Left forelimb (tissue), 1 donor: ENCODE measurements around the gene PCP4L1.
A peak's percentile ranks its signal among the peaks of the same experiment; 100 is the strongest.
"Not testable (repeated sequence)": the region's sequence is repeated elsewhere in the genome, so short reads cannot be mapped to it uniquely, and the experiment has no call there.

Experiments used
- DNase-seq: peaks from one replicate; pipeline ENCODE4 v3.0.0-alpha.2; 2018; ENCODE audit warnings: low spot score

Gene PCP4L1

DNA sequence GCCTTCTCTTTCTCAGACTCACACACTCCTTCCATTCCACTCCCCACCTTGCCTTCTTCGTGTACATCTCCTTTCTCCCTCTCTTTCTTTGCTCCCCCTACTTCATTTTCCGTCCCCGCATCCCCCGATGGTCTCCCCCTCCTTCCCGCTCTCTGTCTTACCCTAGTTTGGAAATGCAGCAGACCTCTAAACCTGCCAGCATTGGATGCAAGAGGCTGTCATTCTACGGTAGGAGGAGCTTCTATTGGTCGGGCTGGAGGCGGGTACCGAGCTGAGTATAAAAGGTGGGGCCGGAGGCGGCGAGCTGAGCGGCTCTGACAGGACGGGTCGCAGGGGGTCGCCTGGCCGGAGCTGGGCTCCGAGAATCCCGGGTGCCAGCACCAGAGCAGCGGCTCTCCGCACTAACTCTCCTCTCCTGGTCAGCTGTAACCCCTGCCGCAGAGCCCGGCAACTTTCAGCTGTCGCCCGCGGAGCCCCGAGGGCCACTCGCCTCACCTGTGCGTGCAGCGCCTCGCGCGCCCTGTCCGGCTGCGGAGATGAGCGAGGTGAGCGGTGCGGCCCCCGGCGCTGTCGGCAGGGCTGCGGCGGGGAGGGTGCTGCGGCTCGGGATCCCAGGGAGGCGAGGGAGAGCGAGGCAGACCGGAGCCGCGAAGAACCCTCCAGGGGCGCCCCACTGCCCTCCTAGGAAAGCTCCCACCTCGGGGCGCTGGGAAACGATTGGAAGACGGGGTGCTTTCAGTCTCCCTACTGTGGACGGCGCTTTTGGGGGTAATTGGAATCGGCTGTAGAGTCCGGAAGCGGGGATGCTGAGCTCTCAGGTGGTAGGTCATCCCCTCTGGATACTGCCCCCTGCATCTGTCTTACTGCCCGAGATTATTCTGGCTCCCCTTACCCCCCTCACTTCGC is at the start of gene PCP4L1:
PCP4L1 (plus strand) TSS at position 307 of the 906 bp plus-strand sequence; CDS start at position 537, 230 bp downstream.
- no peak for DNase-seq

DNA sequence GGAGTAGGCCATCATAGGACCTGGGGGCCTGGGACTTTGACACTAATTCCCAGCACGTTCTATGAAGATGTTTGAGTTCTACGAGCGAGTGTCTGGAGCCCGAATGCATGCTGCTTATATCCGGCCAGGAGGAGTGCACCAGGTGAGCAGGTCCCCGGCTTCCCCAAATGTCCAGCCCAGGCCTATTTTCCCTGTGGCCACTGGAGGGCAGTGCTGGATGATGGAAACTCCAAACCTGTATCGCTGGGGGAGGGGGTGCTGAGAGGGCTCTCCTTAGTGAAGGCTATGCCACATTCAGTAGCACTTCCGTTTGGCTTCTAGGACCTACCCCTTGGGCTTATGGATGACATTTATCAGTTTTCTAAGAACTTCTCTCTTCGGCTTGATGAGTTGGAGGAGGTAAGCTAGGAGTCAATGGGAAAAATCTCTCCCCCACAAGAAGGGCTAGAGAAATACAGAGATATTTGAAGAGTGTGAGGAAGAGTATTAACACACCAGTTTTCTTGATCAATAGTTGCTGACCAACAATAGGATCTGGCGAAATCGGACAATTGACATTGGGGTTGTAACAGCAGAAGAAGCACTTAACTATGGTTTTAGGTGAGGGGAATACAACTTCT is 48.6 kb upstream of the PCP4L1 start:
- no peak for DNase-seq

DNA sequence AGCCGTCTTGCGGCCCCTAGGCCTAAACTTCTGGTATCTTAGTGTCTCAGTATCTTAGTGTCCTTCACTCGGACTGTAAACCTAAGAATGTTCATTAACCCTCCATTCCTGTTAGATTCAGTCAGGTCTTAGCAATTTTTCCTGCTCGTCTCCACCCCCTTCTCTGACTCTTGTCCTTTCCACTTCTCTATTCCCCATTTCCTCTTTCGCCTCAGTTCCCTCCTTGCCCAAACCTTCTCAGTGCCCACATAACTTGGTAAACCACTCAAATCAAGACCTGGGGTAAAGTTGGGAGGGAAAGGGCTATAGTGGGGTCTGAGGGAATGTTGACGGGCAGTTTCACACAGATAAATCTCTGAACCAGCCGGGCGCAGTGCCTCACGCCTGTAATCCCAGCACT is 44.2 kb upstream of the PCP4L1 start:
- no peak for DNase-seq

- DNase-seq: no peak
Observed at GRCh38 chr1:161215076-161215475, 43.5 kb upstream of the PCP4L1 start, which contains the start of gene FCER1G. TSS of gene FCER1G (plus strand) at chr1:161215295. CDS start at chr1:161215322, 27 bp downstream.

DNA sequence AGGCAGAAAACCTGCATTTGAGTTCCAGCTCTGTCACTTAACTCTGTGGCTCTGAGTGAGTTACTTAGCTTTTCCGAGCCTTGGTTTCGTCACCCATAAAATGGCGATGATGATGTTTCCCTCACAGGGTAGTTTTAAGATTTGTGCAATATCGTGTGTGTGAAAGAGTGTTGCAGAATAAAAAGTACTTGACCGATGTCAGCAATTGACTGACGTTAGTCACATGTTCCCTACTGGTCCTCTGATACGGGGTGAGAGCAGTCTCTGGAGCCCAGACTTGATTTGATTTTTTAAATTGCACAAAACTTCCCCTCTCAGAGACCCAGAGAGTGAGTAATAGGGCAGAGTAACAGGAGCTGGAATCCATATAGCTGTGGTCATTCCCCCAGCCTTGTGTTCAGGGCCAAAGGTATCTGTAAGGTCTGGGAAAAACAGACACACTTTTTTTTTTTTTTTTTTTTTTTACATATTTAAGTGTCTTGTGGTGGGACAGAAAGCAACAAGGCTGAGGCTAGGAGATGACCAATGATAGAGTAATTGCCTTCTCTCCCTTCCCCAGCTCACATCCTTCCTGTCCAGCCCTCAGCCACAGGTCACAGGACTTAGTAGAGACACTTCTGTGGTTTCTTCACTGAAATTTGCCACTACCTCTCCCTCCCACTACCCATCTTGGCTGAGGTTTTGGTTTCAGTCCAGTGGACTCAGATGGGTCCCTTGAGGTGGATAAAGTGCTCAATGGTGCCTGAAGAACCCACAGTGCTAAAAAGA is 41.4 kb upstream of the PCP4L1 start:
- no peak for DNase-seq

DNA sequence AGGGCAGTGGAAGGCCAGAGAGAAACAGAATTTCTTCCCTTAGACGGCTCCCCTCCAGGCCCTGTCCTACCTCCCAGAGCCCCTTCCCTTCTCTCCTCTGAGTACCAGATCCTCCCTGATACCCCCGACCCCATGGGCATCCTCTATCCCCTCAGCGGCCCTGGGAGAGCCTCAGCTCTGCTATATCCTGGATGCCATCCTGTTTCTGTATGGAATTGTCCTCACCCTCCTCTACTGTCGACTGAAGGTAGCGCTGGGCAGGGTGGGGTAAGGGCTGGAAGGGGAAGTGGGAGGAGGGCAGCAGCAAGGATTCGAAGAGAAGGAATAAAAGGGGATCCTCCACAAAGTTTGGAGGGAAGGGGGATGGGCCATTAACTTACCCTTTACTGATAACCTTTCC is 40.7 kb upstream of the PCP4L1 start:
- no peak for DNase-seq

- DNase-seq: no peak
Observed at GRCh38 chr1:161218301-161219077, 40.1 kb upstream of the PCP4L1 start.

GRCh38 chr1:161219078-161219892 is 39.3 kb upstream of the PCP4L1 start:
- no peak for DNase-seq

GRCh38 chr1:161220002-161220401 is 38.5 kb upstream of the PCP4L1 start:
- no peak for DNase-seq

DNA sequence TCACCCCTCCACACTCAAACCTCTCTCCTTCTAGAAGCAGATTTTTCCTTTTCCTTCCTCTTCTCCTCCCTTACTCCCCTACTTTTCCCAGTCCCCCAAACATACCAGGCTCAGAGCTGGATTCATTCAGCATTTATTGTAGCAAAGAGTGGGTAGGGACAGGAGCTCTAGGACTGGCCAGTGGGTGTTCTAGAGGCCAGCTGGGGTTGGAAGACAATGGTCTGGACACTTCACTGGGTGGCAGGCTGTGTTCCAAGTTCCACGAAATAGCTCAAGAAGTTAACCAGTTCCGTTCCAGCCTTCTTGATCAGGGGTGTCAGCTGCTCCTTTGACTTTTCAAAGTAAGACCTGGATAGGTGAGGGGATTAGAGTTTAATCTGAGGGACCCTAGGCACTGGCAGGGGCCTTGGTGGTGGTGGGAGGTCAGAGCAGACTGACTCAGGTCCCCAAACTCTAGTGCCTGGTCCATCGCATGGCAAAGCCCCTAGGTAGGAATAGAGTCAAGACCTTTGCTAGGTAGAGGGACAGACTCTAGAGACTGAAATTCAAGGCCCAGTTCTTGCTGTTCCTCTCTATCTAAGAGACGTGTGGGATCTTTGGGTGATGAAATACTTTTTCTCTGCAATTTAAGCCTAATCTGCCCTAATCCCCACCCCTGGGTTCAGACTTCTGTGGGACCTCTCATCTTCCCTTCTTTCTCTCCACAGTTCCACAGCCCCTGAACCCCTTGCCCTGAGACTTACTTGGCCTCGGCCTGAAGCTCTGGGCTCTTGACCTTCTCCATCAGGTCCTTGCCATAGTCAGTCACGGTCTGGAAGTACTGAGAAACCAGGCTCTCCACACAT is 36.1 kb upstream of the PCP4L1 start:
- DNase-seq: no peak

DNA sequence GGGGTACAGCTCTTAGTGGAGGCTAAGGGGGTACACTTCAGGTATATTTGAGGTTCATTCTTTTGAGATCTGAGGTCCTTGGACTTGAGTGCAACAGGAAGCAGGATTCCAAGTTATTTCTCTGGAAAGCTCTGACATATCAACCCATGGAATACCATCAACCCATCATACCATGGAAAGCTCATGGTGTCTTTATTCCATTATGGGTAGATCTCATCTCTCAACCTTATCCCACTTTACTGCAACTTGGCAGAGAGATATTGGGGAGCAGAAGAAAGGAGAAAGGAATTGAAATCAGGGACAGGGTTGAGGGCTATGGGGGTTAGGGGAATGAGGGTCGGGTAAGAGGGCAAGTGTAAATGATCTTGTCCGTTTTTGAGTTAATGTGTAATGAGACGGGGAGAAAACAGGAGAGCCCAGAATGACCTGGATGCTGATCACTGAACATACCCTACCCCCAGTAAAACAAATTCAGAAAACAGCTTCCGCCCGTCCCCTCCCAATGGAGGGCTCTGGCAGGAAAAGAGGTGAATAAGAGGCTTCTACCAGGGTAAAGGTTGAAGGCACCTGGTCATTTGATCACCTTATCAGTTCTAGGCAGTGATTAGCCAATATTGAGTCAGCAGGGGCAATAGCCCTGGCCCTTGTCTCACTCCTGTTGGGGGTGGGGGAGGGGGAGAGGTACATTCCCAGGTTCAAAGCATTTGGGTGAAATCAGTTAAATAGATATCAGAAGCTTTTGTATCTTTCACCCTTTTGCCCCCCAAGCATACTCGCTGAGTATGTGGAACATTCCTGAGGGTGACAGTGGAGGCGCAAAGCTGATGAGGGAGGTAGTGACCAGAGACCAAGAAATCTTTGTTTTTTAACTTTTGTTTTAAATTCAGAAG is 34.5 kb upstream of the PCP4L1 start:
- no peak for DNase-seq

DNA sequence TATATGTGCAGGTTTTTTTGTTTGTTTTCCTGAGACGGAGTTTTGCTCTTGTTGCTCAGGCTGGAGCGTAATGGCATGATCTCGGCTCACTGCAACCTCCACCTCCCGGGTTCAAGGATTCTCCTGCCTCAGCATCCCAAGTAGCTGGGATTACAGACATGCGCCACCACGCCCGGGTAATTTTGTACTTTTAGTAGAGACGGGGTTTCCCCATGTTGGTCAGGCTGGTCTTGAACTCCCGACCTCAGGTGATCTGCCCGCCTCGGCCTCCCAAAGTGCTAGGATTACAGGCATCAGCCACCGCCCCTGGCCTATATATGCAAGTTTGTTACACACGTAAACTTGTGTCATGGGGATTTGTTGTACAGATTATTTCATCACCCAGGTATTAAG is 33.9 kb upstream of the PCP4L1 start:
- DNase-seq: not testable (repeated sequence)

GRCh38 chr1:161225178-161225533 is 33.4 kb upstream of the PCP4L1 start:
- DNase-seq: no peak

DNA sequence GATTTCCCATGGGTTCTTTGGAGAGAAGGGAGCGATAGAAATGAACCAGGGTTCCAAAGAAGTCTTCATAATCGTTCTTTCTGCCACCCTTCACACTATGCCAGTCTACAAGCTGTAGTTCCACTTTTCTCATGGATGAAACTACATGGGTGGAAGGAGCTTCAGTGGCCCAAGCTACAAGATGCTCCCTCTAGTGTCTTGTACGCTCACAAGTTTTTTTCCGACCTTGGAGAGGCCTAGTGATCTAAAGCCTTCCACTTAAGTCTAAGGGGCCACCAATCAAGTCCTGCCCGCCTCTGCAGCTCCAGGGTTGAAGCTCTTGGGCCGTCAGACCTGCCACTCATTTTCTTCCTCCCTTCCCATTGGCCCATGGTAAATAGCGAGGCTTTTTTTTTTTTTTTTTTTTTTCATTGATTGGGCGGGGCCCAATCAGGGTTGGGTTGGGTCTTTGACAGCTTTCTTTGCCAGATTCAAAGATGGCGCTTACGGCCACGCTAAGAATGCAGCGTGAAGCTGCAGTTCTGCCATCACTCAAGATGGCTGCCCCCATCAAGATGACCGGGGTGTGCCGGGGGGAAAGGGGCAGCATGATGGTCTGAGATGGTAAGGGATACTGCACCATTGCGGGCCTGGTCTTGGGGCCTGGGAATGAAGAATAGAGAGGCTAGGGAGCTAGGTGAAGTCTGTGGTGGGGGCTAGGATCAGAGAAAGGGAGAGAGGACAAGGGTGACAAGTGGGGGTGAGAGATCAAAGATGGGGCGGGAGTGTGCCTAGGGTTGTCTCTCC is 32.8 kb upstream of the PCP4L1 start, which contains the start of gene TOMM40L:
TOMM40L (plus strand) TSS at position 527 of the 786 bp plus-strand sequence. CDS start 430 bp downstream, outside the sequence.
- peak; percentile 87 for DNase-seq

DNA sequence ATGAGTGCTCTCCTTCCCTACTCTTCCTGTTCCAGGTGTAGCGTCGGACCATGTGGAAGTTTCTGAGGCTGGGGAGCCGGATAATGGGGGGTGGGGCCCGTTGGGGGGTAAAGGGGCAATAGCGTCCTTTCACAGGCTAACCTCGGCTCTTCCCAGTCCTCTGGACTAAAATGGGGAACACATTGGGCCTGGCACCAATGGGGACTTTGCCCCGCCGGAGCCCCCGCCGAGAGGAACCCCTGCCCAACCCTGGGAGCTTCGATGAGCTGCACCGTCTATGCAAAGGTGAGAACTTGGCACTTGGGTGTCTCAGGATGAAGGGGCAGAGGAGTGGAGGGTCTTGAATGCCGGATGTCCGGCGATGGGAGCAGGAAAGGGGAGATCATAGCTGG is 32.2 kb upstream of the PCP4L1 start:
- DNase-seq: no peak

DNA sequence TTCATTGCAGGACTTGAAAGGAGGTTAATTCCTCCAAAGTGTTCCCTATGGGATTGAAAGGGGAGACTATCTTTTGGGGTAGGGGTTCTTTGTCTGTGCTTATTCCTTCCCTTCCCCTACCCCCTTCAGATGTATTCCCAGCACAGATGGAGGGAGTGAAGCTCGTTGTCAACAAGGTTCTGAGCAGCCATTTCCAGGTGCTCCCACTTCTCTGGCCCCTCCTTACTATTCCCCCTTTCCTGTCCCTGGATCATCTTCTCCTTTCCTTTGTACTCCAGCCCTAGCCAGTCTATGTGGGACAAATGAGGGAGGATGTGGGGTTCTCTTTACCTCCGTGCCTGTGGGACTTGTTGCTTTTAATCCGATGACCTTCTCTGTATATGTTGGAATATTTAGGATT is 31.8 kb upstream of the PCP4L1 start:
- DNase-seq: no peak

GRCh38 chr1:161227196-161227871 is 31.2 kb upstream of the PCP4L1 start:
- DNase-seq: peak; percentile 83
